Measurements from ENCODE around the gene MSANTD3. TPM values are rescaled to one million over a fixed set of nuclear protein-coding genes. Genes with fewer than 3 reads are reported as not detected.
A peak's percentile ranks its signal among the peaks of the same experiment; 100 is the strongest.

Gene MSANTD3
- polyA plus RNA-seq, 4 donors: 21.3 to 24.6 (median 23.8) TPM

DNA sequence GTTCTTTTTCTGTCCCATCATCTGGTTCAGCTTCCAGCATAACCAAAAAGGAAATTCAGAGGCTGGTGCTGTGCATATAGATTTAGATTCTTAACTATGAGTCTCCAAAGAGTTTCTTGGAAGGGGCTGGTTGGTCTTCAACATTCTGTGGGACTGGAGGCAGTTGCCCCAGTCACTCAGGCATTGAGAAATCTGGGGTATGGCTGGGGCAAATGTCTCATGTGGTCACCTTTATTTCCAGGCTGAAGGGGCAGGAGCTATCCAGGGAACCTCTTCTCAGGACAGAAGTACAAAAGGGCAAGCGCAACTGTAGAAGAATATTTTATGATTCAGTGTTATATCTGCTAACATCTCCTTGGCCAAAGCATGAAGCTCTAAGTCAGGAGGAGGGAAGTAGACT lies 30.6 kb downstream of the MSANTD3 start:
- no peak for DNase-seq (ENCODE audit: low read depth in 4 of 4, low spot score in 3 of 4)

DNA sequence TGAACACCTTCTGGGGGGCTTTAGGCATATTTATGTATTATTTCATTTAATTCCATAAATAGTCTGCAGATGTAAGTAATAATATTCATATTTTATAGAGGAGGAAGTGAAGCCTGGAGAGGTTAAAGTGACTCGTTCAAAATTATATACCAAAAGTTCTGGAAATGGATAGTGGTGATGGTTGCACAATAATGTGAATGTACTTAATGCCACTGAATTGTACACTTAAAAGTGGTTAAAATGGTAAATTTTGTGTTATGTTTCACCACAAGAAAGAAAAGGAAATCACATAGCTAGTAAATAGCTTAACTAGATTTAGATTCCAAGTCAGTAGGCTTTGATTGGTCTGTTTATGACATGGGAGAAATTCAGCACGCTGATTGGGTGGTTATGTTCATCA lies 33.0 kb downstream of the MSANTD3 start:
- no peak for DNase-seq (ENCODE audit: low read depth in 4 of 4, low spot score in 3 of 4)

DNA sequence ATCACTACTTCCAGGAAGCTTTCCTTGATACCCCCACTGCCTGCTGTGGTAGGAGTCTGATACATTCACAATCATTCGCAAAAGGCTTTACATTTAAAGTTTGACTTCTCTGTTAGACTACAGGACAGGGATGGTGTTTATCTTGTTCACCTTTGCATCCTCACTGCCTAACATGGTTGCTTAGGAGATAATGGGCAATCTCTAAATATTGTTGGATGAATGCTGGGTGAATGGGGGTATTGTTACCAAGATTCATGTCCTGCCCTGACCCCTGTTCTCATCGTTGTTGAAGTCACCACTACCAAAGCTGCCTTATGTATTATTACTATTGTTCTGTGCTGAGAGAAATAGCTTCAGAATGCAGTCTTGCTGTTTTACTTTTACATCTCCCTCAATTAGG lies 38.3 kb downstream of the MSANTD3 start:
- no peak for DNase-seq (ENCODE audit: low read depth in 4 of 4, low spot score in 3 of 4)

- DNase-seq (ENCODE audit: low read depth in 4 of 4, low spot score in 3 of 4): no peak
Measured at GRCh38 chr9:100465761-100466160, 38.8 kb downstream of the MSANTD3 start.

DNA sequence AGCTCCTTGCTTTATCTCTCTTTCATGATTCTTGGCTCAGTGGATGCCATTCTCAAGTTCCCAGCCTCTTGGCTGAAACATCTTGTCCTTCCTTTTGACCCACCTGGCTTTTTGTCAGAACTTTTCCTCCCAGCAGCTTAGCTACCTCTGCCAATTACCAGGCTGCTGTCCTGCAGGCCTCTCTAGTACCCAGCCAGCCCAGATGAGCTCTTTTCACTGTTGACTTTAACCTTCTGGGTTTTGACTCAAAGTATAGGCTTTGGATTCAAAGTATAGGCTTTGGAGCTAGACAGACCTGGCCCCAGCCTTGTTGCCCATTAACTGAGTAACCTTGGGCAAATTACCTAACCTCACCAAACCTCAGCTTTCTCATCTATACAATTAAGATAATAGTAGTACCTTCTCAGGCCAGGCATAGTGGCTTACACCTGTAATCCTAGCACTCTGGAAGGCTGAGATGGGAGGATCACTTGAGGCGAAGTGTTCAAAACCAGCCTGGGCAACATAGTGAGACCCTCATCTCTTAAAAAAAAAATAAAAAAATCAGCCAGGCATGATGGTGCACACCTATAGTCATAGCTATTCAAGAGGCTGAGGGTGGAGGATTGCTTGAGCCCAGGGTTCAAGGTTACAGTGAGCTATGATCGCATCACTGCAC lies 39.4 kb downstream of the MSANTD3 start:
- DNase-seq (ENCODE audit: low read depth in 4 of 4, low spot score in 3 of 4): no peak

- DNase-seq (ENCODE audit: low read depth in 4 of 4, low spot score in 3 of 4): no peak
Measured at GRCh38 chr9:100466829-100467221, 39.9 kb downstream of the MSANTD3 start.

DNA sequence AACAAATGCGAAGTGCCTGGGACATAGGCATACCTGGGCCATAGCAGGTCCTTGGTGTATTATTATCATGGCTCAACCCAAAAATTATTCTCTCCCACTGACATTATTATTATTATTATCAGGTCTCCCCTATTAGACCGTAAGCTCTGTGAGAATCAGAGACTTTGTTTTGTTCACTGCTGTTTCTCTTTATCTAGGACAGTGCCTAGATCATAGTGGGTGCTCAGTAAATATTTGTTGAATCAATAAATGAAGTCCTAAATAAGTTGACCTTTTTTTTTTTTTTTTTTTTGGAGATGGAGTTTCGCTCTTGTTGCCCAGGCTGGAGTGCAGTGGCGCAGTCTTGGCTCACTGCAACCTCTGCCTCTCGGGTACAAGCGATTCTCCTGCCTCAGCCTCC lies 41.1 kb downstream of the MSANTD3 start:
- no peak for DNase-seq (ENCODE audit: low read depth in 4 of 4, low spot score in 3 of 4)

GRCh38 chr9:100472268-100472667 lies 45.3 kb downstream of the MSANTD3 start:
- no peak for DNase-seq (ENCODE audit: low read depth in 4 of 4, low spot score in 3 of 4)

GRCh38 chr9:100472788-100473275 lies 45.9 kb downstream of the MSANTD3 start, which contains the start of gene TMEFF1:
TSS of gene TMEFF1 (plus strand) at chr9:100473149. CDS start at chr9:100473545, 396 bp downstream.
- DNase-seq (ENCODE audit: low read depth in 4 of 4, low spot score in 3 of 4): peak in 3 of 4 donors; percentile 31 to 63 (median 53)

DNA sequence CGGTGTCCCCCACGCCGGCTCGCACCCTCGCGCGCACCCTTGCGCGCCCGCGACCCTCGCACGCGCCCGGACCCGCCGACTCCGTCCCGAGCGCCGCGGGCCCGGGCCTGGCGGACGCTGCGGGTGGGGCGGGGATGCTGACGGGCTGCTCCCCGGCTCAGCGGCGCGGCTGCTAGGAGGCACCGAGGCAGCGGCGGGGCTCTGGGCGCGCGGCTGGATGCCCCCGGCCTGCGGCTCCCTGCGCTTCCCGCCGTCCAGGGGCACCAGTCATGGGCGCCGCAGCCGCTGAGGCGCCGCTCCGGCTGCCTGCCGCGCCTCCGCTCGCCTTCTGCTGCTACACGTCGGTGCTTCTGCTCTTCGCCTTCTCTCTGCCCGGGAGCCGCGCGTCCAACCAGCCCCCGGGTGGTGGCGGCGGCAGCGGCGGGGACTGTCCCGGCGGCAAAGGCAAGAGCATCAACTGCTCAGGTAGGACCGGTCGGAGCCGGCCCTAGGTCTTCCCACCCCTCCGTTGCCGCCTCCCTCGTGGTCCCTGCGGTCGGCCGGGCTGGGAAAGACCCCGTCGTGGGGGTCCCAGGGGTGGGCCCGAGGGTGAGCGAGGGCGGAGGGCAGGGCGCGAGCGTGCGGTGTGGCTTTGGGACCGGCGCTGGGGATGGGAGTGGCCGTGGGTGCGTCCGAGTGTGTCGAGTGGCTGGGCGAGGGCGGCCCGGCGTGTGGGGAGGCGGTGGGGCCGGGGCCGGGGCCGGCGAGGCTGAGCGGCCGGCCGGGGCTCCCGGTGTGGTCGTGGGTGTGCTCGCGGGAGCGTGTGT lies 46.5 kb downstream of the MSANTD3 start:
- peak in 3 of 4 donors; percentile 17 to 41 (median 20) for DNase-seq (ENCODE audit: low read depth in 4 of 4, low spot score in 3 of 4)

GRCh38 chr9:100474082-100474923 lies 47.4 kb downstream of the MSANTD3 start:
- peak in 2 of 4 donors; percentile 7 to 15 for DNase-seq (ENCODE audit: low read depth in 4 of 4, low spot score in 3 of 4)

DNA sequence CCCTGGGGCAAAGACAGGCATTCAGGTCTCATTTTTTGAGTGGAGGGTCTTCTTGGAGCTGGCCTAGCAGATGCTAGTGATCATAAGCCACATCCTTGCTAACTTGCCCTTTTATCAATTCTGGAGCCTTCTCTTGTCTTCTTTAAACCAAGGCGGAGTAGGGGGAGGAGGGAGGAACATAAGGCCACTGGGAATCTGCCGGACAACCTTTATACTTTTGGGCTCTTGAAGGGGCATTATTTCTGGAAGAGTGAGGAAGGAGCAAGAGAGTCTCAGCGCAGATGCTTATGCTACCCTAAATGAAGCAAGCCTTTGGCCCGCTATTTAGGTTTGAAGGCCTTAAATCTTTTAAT lies 48.0 kb downstream of the MSANTD3 start:
- no peak for DNase-seq (ENCODE audit: low read depth in 4 of 4, low spot score in 3 of 4)

DNA sequence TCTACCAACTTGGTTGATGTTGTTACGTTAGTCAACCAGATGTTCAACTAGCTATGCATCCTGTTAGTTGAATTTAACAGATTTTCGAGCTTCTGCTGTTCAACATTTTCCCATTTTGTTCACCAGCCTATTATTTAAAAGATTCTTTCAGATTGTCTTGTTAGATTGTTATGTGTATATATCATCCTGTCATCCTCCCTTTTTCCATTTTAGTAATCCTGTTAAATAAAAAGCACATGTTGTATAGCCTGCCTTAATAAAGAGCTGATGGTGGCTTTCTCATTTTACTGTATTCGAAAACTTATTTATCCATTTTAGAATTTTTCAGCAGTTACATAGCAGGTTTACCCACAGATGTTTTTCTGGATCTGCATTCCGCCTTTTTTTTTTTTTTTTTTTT lies 50.3 kb downstream of the MSANTD3 start:
- DNase-seq (ENCODE audit: low read depth in 4 of 4, low spot score in 3 of 4): no peak

DNA sequence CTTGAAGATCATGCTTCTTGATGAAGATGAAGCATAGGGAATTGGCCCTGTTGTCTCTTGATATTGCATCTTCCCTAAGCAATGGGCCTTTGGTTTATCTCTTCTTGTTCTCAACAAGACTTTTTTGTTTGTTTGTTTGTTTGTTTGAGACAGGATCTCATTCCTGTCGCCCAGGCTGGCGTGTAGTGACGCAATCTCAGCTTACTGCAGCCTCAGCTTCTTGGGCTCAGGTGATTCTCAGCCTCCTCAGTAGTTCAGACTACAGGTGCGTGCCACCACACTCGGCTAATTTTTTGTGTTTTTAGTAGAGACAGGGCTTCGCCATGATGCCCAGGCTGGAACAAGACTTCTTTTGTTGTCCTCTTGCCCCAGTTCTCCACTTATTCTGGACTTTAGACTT lies 51.2 kb downstream of the MSANTD3 start:
- no peak for DNase-seq (ENCODE audit: low read depth in 4 of 4, low spot score in 3 of 4)

GRCh38 chr9:100479820-100480219 lies 52.9 kb downstream of the MSANTD3 start:
- DNase-seq (ENCODE audit: low read depth in 4 of 4, low spot score in 3 of 4): no peak

- DNase-seq (ENCODE audit: low read depth in 4 of 4, low spot score in 3 of 4): no peak
Measured at GRCh38 chr9:100485196-100485595, 58.3 kb downstream of the MSANTD3 start.

DNA sequence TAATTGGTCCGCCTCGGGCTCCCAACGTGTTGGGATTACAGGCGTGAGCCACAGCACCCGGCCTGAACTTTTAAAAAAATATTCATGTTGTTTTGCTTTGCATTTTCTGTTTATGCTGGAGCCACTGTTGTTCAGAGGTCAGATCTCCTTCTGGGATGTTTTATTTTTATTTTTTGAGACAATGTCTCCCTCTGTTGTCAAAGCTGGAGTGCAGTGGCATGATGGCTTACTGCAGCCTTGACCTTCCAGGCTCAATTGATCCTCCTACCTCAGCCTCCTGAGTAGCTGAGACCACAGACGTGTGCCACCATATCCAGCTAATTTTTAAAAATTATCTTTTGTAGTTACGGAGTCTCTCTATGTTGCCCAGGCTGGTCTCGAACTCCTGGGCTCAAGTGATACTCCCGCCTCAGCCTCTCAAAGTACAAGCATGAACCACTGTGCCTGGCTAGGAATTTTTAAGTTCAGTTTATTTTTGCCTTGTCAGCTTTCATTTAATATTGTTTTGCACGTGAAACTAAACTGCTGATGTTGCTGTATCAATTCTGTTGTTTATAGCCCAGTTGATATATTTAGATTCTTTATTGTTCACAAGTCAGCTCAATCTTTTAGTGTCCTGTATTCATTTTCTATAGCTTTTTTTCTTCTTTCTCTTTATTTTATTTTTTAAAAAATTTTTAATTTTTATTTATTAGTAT lies 59.7 kb downstream of the MSANTD3 start:
- no peak for DNase-seq (ENCODE audit: low read depth in 4 of 4, low spot score in 3 of 4)

- no peak for DNase-seq (ENCODE audit: low read depth in 4 of 4, low spot score in 3 of 4)
Measured at GRCh38 chr9:100488177-100488576, 61.2 kb downstream of the MSANTD3 start.

DNA sequence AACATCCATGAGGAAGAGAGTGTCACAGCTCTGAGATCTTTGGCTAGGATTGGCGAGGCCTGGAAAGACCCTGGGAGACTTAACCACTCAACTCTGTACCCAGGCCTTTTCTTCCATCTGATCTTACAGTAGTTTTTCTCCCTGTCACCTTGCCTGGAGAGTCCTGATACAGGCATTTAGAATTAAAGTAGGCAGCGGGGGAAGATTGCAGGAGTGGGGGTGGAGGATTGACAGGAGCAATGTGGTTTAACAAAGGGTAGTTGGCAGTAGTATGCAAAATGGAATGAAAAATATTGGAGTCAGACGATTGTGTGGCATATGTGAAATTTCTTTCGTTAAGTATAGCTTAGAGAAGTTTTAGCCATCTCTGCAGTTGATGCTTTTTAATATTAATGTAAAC lies 62.9 kb downstream of the MSANTD3 start:
- no peak for DNase-seq (ENCODE audit: low read depth in 4 of 4, low spot score in 3 of 4)

DNA sequence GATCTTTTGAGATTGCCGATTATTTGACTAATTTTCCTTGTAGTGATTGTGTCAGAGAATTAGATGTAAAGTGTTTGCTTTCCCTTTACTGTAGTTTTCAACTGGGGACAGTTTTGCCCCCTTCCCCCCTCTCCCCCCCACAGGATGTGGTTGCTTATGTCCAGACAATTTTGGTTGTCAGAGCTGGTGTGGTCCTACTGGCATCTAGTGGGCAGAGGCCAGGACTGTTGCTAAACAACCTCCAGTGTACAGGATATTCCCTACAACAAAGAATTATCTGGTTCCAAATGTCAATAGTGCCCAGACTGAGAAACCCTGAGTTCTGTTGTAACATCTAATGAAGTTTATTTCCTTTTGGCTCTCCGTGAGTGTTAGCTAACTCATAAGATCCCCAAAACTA lies 66.0 kb downstream of the MSANTD3 start:
- no peak for DNase-seq (ENCODE audit: low read depth in 4 of 4, low spot score in 3 of 4)
